NOMO-1 treated with DMSO at 0.1 percent for 48 hours (cell line): ENCODE results near the gene CLSTN2.

ENCODE experiments used
- DNase-seq: peaks from one replicate; lab custom pipeline; 2025; ENCODE audit not compliant: unreplicated experiment; lab: John Stamatoyannopoulos, UW

CLSTN2 gene

DNA sequence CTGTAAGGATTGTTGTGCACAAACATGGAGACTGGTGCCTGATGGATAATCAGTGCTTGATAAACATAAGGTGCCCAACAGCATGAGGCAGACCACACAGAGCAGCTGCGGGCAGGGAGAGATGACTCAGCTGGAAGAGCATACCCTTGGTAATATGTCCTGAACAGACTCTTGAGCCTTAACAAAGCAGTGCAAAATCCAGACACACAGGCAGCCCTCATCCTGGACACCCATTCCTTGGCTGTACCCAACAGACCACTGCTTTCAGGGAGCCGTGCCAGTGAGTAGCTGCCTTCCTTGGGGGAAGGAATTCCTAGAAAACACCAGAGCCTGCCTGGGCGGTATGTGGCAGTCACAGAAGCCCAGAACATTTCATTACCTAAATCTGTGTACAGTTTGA is 156.2 kb downstream of the CLSTN2 start:
- DNase-seq = no peak

DNA sequence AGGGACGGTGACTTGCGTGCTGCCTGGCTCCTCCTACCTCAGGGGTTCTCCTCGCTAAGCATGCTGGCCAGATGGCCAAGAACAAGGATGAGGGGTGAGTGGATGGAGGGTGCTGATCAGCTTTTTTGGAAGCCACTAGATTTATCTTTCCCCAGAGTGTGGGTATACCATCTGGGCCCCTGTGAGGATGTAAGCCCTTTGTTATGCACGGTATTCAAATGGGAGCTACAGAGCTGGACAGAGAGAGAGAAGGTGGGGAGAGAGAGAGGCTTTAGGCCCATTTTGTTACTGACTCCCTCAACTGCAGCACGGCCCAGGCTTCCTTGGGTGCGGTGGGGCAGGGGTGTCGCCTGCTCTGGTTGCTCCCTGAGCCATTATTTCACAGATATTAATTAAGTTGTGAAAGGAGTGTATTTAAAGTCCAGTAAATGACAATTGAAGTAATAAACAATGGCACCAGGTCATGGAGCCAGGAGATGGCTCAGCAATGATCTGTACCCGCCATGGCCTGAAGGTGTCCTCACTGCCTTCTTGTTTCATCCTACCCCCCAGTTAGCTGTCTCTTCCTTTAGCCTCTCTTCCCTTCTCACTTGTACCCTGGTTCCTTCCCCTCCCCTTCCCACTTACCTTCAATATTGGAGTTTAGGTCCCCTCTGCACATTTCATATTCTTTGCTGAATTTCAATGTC is 158.0 kb downstream of the CLSTN2 start:
- DNase-seq = no peak

DNA sequence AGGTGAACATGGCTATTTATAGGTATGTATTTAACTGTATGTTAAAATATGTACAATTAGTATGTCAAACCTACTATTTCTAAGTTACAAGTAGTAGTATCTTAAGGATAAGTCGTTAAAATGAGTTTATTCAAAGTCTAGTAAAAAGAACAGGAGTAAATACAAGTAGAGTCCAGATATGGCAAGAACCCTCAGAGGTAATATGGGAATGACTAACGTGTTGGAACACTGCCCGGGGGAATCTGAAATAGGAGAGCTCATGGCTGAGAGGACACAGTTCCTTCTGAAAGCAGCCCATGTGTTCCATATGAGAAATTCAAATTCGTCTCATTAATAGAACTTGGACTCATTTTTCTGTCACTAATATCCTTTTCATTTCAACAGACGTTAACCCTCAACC is 158.8 kb downstream of the CLSTN2 start:
- no peak for DNase-seq

DNA sequence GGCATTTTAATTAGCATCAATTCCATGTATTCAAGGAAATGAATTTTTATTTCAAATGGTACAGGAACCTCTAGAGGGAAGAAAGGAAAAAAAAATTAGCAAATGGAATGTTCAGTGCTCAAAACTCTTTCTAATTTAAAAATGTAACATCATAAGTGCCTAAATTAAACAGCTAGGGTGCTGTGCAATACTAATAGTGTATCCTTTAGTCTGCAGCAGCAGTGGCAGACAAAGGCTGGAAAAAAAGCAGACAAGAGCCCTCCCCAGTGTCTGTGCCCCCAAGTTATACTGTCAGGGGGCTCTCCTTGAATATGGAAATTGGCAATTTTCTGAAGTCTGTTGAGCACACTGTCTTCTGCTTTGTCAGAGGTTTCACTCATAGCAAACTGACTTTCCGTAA is 159.5 kb downstream of the CLSTN2 start:
- no peak for DNase-seq

DNA sequence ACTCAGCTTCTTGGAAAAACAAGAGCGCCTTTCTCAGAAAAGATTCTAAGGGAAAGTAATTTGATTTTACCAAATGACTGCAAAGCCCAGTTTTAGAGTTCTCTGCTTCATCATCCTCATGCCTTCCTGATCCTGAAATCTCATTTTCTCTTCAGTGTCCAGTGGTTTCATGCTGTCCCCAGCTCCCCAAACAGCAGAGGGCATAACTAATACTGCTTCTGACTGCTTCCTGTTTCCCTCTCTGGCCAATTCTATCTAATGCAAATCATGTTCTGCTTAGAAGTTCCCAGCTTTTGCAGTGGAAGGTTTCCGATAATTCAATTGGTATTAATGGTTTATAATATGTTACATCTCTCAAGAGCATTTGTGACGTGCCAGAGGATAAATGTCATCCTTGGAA is 161.1 kb downstream of the CLSTN2 start:
- DNase-seq = no peak

DNA sequence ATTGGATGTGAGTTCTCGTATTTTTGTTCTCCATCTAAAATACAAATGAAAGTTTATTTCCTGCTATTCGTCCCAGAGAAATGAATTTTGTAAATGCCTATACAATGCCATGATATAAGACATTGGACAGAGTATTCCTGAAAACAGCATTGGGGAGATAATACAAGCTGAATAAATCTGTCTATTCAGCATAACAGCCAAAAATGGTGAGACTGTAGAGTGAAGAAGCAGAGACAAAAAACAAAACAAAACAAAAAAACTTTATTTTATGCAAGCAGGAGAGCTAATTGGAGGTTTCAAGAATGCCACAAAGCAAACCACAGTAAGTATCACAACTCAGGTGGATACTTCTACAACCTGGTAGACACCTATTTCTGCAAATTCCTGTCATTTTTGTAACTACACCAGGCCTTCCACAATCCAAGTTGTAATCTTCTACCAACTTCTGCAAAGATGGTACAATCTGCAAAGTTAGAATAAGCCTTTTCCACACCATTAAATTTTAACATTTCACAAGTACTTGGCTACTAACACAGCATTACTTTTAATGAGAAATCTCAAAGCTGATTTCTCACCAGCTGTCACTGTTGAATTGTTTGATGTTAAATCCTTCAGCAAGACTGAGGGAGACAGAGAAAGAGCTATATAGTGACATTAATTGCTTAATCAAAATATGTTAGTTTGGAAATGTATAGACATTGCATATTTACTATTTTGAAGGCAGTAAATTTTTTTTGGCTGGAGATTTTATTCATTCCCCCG is 163.1 kb downstream of the CLSTN2 start:
- DNase-seq = no peak

DNA sequence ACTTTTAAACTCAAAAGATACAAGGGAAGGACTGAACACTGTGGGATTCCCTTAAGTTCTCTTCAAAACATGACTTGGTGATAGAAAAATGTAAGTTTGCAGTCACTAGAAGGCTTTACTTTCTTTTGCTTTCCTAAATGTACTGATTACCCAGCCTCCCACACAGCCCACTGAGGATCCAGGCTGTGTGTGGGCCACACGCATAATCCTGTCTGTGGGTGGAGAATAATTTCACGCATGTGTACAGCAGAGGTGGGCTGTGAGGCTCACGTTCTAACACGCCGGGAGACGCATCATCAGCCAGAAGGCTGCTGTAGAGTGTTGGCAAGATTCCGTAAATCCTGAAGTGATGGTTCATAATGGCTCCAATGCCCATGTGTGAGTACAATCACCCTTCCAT is 165.5 kb downstream of the CLSTN2 start:
- no peak for DNase-seq

DNA sequence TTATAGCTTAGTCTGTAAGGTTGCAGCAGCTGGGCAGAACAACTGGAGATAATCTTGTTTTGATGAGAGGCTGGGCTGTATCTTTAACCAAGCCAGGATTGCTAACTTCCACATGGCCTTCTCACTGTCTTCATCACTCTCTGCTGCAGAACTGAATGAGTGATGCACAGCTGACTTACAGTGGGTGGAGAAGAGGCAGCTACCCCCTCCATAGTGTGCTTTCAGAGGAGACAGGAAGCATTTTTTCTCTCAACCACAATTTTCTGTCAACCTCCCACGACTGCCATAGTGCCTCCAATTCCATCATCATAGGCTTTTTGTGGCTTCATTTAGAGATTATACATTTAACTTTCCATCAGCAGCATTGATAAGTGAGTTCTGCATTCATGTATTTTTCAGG is 168.2 kb downstream of the CLSTN2 start:
- DNase-seq = no peak

DNA sequence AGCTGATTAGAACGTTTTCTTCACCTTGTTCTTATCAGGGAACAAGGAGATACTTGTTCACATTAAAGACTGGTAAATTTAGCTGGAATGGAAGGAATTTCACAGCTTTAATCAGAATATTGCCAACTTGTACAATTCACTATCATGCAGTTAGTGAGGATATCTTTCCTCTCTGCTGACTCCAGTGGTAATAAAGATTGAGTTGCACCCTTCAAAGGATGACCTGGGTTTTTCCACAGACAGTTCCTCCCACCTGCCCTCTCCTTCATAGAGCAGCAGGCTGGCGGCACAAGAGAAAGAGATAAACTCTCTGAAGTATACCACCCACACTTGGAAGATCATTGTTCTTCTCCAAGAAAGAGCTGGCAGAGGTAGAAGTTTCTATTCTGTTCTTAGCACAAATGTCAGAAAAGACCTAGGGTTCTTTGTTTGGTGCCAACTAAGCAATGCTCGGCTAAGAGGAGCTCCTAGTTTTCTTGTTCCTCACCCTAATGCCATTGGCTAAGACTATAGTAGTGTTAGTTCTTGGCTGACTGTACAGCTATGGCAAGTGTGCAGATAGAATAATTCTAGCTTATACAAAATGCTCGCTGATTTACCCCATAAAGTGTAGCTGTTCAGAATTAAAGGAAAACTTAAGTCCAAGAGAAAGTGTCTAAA is 169.1 kb downstream of the CLSTN2 start:
- no peak for DNase-seq

DNA sequence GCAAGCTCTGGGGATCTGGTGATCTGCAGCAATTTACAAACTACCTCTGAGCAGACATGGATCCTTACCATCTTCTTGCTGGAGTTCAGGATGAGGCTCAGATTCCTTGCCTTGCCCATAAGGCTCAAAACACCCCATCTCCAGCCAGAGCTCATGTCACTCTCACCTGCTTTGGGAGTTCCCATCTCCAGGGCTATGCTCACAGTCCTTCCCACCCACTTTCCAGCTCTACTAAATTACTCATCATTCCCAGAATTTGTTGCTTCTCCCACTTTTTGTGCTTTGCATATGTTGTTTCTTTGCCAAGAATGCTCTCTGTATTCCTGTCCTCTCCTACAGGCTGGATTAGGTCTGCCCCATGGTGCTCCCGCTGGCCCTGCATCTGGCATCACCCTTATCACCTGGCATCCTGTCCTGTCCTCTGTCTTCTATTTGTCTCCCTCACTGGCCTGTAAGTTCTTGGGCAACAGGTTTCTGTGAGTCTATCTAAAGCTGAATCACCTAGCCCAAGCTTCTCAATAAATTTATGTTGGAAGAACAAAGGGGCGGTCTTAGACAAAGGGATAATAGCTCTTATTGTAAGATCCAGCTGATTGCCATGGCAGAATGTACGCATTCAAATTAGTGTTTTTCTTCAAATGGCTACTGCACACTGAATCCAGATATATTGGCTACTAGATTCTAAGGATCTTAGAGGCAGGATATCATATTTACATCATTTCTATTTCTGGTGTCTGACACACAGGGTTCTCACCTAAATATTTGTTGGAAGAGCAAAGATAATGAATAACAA is 179.2 kb downstream of the CLSTN2 start:
- no peak for DNase-seq

DNA sequence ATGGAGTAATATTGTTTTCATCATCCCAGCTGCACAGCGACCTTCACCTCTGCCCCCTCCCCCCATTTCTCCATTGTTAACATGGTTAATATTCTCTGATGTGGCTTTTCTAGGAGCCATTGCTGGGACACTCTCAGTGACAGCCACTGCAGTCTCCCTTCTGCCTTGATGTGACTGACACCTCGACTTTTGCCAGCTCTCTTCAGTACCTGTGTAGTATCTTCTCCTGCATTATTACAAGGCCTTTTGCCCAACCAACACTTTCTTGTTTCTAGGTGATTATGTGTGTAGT is 179.8 kb downstream of the CLSTN2 start:
- DNase-seq = no peak

DNA sequence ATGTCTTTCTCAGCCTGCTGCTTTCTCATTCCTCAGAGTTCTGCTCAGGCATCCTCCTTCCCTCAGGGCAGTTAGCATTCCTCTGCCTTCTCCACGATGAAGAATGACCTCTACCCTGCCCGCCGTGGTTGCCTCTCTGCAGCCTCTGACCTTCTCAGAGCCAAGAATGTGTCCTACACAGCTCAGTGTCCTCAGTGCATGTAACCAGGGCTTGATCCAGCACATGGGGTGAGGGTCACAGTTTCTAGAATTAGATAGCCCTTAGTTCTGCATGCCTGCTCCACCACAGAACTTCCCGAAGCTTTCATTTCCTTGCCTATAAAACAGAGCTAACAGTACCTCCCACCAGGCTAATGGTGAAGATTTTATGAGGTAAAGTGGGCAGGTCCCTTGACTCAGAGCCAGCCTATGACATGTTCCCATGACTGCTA is 182.1 kb downstream of the CLSTN2 start:
- DNase-seq = no peak

DNA sequence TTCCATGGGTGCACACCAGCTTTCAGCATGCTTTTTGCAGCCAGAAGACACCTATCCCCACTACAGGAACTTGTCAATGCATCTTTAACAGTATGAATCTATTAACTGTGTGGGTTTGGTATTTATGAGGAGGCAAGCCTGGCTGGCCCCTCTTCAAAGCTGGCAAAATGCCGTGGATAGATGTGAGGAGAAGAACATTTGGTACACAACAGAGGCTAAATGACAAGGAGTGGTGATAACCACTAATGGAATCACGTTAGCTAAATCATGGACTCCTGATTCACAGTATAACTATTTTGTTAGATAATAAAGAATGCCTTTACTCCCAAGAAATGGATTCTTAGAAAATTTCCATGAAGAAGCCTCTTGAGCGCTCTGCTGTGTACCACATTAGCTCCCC is 187.2 kb downstream of the CLSTN2 start:
- DNase-seq = no peak

DNA sequence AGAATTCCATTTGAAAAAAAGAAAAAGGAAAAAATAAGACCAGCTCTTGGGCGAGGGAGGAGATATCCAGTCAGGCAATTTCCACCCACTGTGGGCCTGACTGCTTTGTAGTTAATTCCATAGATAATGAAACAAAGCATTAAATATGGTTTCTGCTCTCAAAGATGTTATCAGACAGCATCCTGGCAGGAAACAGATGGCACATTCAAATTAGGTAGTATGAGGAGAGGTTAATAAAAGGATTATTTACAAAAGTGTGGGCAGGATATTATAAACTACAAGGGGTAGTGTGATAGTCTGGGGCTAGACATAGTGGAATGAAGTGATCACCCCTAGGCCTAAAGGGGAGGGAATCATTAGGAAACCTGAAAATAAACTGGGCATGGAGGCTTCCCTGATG is 193.2 kb downstream of the CLSTN2 start:
- no peak for DNase-seq

DNA sequence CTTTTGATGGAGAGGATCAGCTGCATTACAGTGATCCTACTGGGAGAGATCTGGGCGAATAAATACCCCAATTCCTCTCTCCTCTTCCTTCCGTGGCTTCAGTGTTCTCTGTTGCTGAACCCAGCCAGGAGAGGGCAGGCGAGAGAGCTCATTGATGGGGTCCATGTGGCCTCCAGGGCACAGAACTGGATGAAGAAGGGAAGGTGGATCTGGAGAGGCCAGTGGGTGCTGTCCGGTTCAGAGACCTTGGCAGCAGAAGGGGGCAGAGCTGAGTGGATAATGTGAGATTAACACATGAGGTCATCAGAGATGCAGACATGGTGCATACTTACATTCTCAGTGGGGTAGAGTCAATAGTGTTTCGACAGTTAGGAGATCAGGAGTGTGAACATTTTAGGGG is 193.6 kb downstream of the CLSTN2 start:
- no peak for DNase-seq

DNA sequence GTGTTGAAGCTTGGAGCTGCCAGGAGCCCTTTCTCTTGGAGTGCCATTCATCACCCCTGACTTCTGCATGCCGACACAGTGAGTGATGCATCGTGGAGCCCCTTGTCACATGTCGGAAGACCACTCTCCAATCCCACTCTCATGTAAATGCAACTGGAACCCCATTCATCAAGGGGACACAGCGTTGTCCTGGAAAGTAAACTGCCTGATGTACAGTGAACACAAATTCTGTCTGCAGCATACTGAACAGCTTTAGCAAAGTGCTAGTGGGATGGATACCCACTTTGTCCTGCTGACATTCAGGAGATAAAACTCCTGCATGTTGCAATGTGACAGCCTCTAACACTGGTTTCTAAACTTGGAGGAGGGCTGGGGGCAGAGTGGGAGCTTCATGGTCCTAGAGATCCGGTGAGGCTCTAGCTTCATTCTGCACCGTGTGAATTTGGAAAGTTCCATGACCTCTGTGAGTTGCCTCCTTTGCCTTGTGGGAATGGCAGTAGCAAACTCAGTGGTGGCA is 194.8 kb downstream of the CLSTN2 start:
- no peak for DNase-seq

DNA sequence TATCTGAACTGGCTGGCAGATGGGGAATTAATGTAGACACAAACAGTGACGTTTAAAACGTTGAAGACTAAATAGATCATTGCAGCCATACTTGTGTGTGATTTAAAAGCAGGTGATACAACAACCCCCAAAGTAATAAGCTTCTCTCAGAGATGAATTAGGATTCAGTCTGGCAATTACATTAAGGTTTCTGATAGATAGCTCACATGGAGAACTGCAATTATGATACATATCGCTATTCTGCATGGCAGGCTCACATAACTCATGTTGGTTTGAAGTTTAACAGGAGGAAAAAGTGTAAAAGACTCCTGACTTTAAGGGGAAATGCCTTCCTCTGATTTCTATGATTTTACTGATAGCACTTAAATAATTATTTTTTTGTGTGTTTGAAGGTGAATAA is 196.9 kb downstream of the CLSTN2 start:
- no peak for DNase-seq

DNA sequence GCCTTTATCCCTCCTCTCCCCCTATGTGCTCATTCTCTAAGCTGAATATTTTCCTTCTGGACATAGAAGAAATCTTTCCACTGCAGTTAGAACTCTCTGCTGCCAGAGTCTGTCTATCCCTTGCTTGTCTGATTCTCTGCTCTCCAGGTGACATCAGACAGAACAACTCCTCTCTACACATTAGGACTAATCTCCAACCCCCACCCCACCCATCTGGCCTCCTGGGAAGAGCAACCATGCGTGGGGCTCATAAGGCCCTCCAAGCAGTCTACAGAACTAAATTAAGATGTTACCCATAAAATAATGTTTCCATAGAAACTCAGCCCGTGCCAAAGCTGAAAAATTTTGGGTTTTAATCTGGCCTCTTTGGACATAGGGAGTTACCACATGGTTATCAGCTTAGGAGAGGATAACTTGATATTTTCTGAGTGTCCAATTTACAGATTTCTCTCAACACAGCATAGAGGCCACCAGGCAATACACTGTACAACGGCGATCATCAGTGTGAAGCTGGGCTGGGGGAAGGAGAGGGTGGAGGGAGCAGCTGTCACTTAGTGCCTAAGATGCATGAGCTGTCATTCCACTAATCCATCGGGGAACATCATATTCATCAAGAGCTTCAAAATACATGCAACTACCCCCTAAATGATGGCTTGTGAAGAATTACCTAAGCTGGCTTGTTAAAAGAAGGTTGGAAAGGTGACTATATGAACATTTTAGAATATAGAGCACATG is 199.4 kb downstream of the CLSTN2 start:
- no peak for DNase-seq

DNA sequence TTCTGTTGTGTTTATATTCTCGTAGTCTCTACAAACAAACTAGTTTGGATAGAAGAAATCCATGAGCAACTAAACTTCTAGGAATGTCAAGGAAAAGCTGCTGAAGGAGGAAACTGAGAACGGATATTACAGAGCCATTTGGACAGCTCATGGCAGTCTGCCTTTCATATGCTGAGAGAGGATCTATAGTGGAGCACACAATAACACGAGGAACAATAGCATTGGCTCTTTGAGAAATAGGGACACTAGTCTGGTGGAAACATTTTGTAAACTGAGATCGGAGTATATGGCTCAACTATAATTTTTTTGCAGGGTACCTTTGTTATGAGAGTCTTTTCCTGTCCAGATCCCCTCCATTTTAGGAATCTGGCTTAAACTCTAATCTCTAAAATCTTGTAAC is 200.5 kb downstream of the CLSTN2 start:
- DNase-seq = no peak

DNA sequence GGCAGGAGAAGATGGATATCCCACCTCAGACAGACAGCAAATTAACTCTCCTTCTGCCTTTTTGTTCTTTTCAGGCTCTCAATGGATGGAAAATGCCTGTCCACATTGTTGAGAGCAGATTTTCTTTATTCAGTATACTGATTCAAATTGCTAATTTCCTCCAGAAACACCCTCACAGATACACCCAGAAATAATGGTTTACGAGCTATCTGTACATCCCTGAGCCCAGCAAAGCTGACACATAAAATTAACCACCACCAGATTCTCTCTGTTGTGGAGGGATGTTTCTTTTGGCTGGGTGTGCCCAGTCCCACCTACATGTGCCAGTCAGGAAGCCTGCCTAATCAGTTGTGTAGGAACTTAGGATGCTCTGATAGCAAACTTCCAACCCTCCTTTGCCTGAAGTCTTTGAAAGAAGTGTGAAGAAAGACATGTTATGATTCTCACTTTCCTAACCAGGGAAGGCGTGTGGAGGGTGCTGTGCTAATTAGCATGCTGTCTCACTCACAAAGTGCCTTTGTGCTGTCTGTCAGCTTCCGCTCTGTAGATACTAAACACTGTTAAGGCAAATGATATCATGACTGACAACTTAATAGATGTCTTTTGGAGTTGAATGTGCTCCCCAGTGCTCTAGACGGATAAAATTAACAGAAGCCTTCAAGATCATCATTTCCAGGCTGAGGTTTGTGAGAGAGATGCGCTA is 208.5 kb downstream of the CLSTN2 start:
- DNase-seq = no peak
